NCI-H2107 (cell line): ENCODE results near the gene STXBP5L.
"Not testable (repeated sequence)": the region's sequence is repeated elsewhere in the genome, so short reads cannot be mapped to it uniquely, and the experiment has no call there.

ENCODE experiments used
- DNase-seq: peaks from one replicate; lab custom pipeline; 2025; lab: John Stamatoyannopoulos, UW

The STXBP5L gene

GRCh38 chr3:120908030-120908794 is at the start of gene STXBP5L:
TSS of gene STXBP5L (plus strand) at chr3:120908205. CDS start at chr3:120909579, 1,374 bp downstream.
- DNase-seq: peak; percentile 97

- DNase-seq: no peak
Measured at GRCh38 chr3:120858521-120858920, 49.5 kb upstream of the STXBP5L start.

- no peak for DNase-seq
Measured at GRCh38 chr3:120864541-120864940, 43.5 kb upstream of the STXBP5L start.

- DNase-seq: no peak
Measured at GRCh38 chr3:120875507-120875906, 32.5 kb upstream of the STXBP5L start.

GRCh38 chr3:120875989-120876388 is 32.0 kb upstream of the STXBP5L start:
- no peak for DNase-seq

- no peak for DNase-seq
Measured at GRCh38 chr3:120879411-120879810, 28.6 kb upstream of the STXBP5L start.

GRCh38 chr3:120892921-120893320 is 15.1 kb upstream of the STXBP5L start:
- DNase-seq: no peak

GRCh38 chr3:120894316-120895057 is 13.5 kb upstream of the STXBP5L start:
- DNase-seq: no peak

- DNase-seq: not testable (repeated sequence)
Measured at GRCh38 chr3:120901716-120902115, 6.3 kb upstream of the STXBP5L start.

- DNase-seq: no peak
Measured at GRCh38 chr3:120903221-120903620, 4.8 kb upstream of the STXBP5L start.

- DNase-seq: no peak
Measured at GRCh38 chr3:120907659-120908029, 361 bp upstream of the STXBP5L start.

GRCh38 chr3:120908795-120909601 is 993 bp downstream of the STXBP5L start:
- no peak for DNase-seq

- no peak for DNase-seq
Measured at GRCh38 chr3:120909602-120909878, 1.5 kb downstream of the STXBP5L start.

- DNase-seq: no peak
Measured at GRCh38 chr3:120926146-120926545, 18.1 kb downstream of the STXBP5L start.

- no peak for DNase-seq
Measured at GRCh38 chr3:120928991-120929390, 21.0 kb downstream of the STXBP5L start.

- DNase-seq: no peak
Measured at GRCh38 chr3:120931593-120931992, 23.6 kb downstream of the STXBP5L start.

GRCh38 chr3:120956143-120956542 is 48.1 kb downstream of the STXBP5L start:
- DNase-seq: no peak

- no peak for DNase-seq
Measured at GRCh38 chr3:120982608-120983320, 74.8 kb downstream of the STXBP5L start.

GRCh38 chr3:120983321-120983665 is 75.3 kb downstream of the STXBP5L start:
- DNase-seq: no peak

GRCh38 chr3:120983841-120984240 is 75.8 kb downstream of the STXBP5L start:
- no peak for DNase-seq

- DNase-seq: no peak
Measured at GRCh38 chr3:120985242-120985641, 77.2 kb downstream of the STXBP5L start.

- DNase-seq: no peak
Measured at GRCh38 chr3:120988994-120989393, 81.0 kb downstream of the STXBP5L start.
